ENCODE results near the gene VAT1L.

- TF ChIP-seq CTCF (IDR thresholded peaks at IDR 0.05) (no peak), POLR2A (IDR thresholded peaks at IDR 0.05) (no peak), POLR2AphosphoS5 (IDR thresholded peaks at IDR 0.05) (no peak)
These were observed 3.7 kb upstream of the VAT1L start for GRCh38 chr16:77784441-77785372.

Measured in prostate gland (tissue), 2 donors.